A549 (cell line): ENCODE measurements around the gene KAT2A.

ENCODE experiments used
- EP300 ChIP-seq, 2 experiments: fragments of >200 bp; sonication (Bioruptor Twin); formaldehyde crosslinking; IDR thresholded peaks; 2 replicates in 1 of 2; 3 replicates in 1 of 2; pipeline ENCODE4 v1.6.1; 2016 to 2017
- ESRRA ChIP-seq: fragments of 150-350 bp; IDR thresholded peaks from 2 replicates; pipeline ENCODE4 v1.6.1; 2014; ENCODE audit warnings: mild to moderate bottlenecking, low read length, borderline replicate concordance
- KDM1A ChIP-seq: fragments of 200-600 bp; sonication (generic); IDR thresholded peaks from 2 replicates; pipeline ENCODE4 v1.6.1; 2016; ENCODE audit warnings: low read depth, mild to moderate bottlenecking

DNA sequence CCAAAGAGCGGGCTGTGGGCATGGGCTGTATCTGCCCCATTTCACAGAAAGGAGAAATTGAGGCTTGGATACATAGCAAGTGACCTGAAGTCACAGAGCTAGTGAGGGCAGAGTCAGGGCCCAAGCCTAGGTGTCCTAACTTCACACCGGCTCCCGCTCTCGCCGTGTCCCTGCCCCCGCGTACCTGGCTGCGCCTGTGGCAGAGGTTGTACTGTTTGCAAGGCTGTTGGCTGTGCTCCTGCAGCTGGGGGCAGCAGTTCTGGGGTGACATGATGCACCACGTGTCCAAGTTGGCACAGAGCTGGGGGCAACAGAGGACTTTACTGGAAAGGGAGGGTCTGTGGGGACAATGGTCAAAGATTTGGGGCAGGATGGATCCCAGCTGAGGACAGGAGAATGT lies 12.1 kb downstream of the KAT2A start:
- TF ChIP-seq ESRRA = no peak
- no peak for TF ChIP-seq EP300 (IDR thresholded peaks at IDR 0.05)
- TF ChIP-seq KDM1A = no peak
